Measurements from ENCODE around the gene DNM3. TPM values are rescaled to one million over a fixed set of nuclear protein-coding genes. Genes with fewer than 3 reads are reported as not detected.
A peak's percentile ranks its signal among the peaks of the same experiment; 100 is the strongest.

The DNM3 gene
- total RNA-seq, 1 donor from 2014 or later: 1.1 TPM

GRCh38 chr1:172145231-172145651, 303.9 kb downstream of the DNM3 start:
- H2AFZ ChIP-seq (replicated peaks): peak overlapping the region; percentile 36
- no peak overlapping the region for H3K9ac ChIP-seq
- Mint-ChIP-seq H3K9me3 (no peaks in the 10 kb centered on the region), H3K27me3 (ENCODE audit: insufficient read depth, low read depth) (no peaks in the 10 kb centered on the region), H3K4me3 (no peak overlapping the region), H3K4me1 (peaks cover 43% of the 10 kb centered on the region), H3K36me3 (no peaks in the 10 kb centered on the region), H3K27ac (peak overlapping the region; percentile 57)
- H4K20me1 ChIP-seq (ENCODE audit: low read depth): no peaks in the 10 kb centered on the region
- peaks cover 24% of the 10 kb centered on the region for H3K4me1 ChIP-seq
- no peak overlapping the region for H3K4me2 ChIP-seq
- no peaks in the 10 kb centered on the region for H3K36me3 ChIP-seq
- H3K79me2 ChIP-seq (ENCODE audit: low read depth): no peaks in the 10 kb centered on the region
- TF ChIP-seq CTCF (IDR thresholded peaks at IDR 0.05) (no peak), EZH2phosphoT487 (IDR thresholded peaks at IDR 0.05) (no peak), EZH2 (IDR thresholded peaks at IDR 0.05) (no peak)
- no peak overlapping the region for H3K27ac ChIP-seq
- H3F3A ChIP-seq (ENCODE audit: low read depth): no peaks in the 10 kb centered on the region
- H3K4me3 ChIP-seq: no peak overlapping the region
- no peaks in the 10 kb centered on the region for H3K27me3 ChIP-seq
- H3K9me3 ChIP-seq (ENCODE audit: low read depth): no peaks in the 10 kb centered on the region
- DNase-seq (ENCODE audit: low spot score): no peak

- no peak overlapping the region for H3K9ac ChIP-seq
These were observed 304.4 kb downstream of the DNM3 start for GRCh38 chr1:172145656-172146055.

GRCh38 chr1:172146141-172146850, 305.0 kb downstream of the DNM3 start:
- H3K36me3 ChIP-seq: no peaks in the 10 kb centered on the region
- no peak overlapping the region for H3K27ac ChIP-seq
- no peak overlapping the region for H3K4me3 Mint-ChIP-seq
- H3K4me1 Mint-ChIP-seq: peaks cover 37% of the 10 kb centered on the region
- DNase-seq (ENCODE audit: low spot score): no peak
- H3K4me3 ChIP-seq: no peak overlapping the region
- H3K27ac Mint-ChIP-seq: no peak overlapping the region
- H4K20me1 ChIP-seq (ENCODE audit: low read depth): no peaks in the 10 kb centered on the region
- no peak overlapping the region for H3K4me2 ChIP-seq
- H3K9me3 Mint-ChIP-seq: no peaks in the 10 kb centered on the region
- no peaks in the 10 kb centered on the region for H3K9me3 ChIP-seq (ENCODE audit: low read depth)
- H2AFZ ChIP-seq (replicated peaks): no peak overlapping the region
- H3K79me2 ChIP-seq (ENCODE audit: low read depth): no peaks in the 10 kb centered on the region
- H3F3A ChIP-seq (ENCODE audit: low read depth): no peaks in the 10 kb centered on the region
- H3K4me1 ChIP-seq: peaks cover 19% of the 10 kb centered on the region
- H3K27me3 ChIP-seq: no peaks in the 10 kb centered on the region
- TF ChIP-seq EZH2 (IDR thresholded peaks at IDR 0.05) (no peak), EZH2phosphoT487 (IDR thresholded peaks at IDR 0.05) (no peak), CTCF (IDR thresholded peaks at IDR 0.05) (no peak)
- no peak overlapping the region for H3K9ac ChIP-seq
- H3K36me3 Mint-ChIP-seq: no peaks in the 10 kb centered on the region
- no peaks in the 10 kb centered on the region for H3K27me3 Mint-ChIP-seq (ENCODE audit: insufficient read depth, low read depth)

More at GRCh38 chr1:172145656-172146055, 304.4 kb downstream of the DNM3 start:
- peaks cover 24% of the 10 kb centered on the region for H3K4me1 ChIP-seq
- no peak for DNase-seq (ENCODE audit: low spot score)
- H2AFZ ChIP-seq (replicated peaks): peak overlapping the region; percentile 36
- no peak overlapping the region for H3K27ac ChIP-seq
- H3K36me3 Mint-ChIP-seq: no peaks in the 10 kb centered on the region
- H3K4me2 ChIP-seq: no peak overlapping the region
- H3K79me2 ChIP-seq (ENCODE audit: low read depth): no peaks in the 10 kb centered on the region
- no peaks in the 10 kb centered on the region for H3K27me3 Mint-ChIP-seq (ENCODE audit: insufficient read depth, low read depth)
- H3K4me3 ChIP-seq: no peak overlapping the region
- no peaks in the 10 kb centered on the region for H4K20me1 ChIP-seq (ENCODE audit: low read depth)
- peaks cover 40% of the 10 kb centered on the region for H3K4me1 Mint-ChIP-seq
- peak overlapping the region; percentile 57 for H3K27ac Mint-ChIP-seq
- no peak overlapping the region for H3K4me3 Mint-ChIP-seq
- no peak for TF ChIP-seq EZH2 (IDR thresholded peaks at IDR 0.05)
- TF ChIP-seq EZH2phosphoT487 (IDR thresholded peaks at IDR 0.05): no peak
- no peak for TF ChIP-seq CTCF (IDR thresholded peaks at IDR 0.05)
- H3K9me3 ChIP-seq (ENCODE audit: low read depth): no peaks in the 10 kb centered on the region
- H3K36me3 ChIP-seq: no peaks in the 10 kb centered on the region
- H3F3A ChIP-seq (ENCODE audit: low read depth): no peaks in the 10 kb centered on the region
- no peaks in the 10 kb centered on the region for H3K27me3 ChIP-seq
- H3K9me3 Mint-ChIP-seq: no peaks in the 10 kb centered on the region

Data from neural progenitor cell (in vitro differentiated cells).